H1 (cell line): ENCODE results near the gene CPLX1. TPM values are rescaled to one million over a fixed set of nuclear protein-coding genes. Genes with fewer than 3 reads are reported as not detected.

ENCODE experiments used
- CTCF ChIA-PET: fragments of 300-600 bp; sonication (Branson Sonifier 250); formaldehyde crosslinking; loops from one replicate; lab custom pipeline; 2021; ENCODE audit not compliant: partially characterized antibody; lab: Charles Lee
- POLR2A ChIA-PET: fragments of 300-600 bp; sonication (Branson Sonifier 250); formaldehyde crosslinking; loops from one replicate; lab custom pipeline; 2021; ENCODE audit warnings: inconsistent platforms; ENCODE audit not compliant: partially characterized antibody; lab: Charles Lee
- DNase-seq, 2 experiments: peaks; one replicate each; pipeline versions ENCODE4 v3.0.0 to v3.0.0-alpha.2; 2010 to 2022; ENCODE audit warnings: low spot score in 2 of 2, low read depth in 1 of 2, mixed read lengths in 1 of 2
- FAIRE-seq: peaks from 2 replicates; lab custom pipeline; 2011; peaks lifted over from hg19 to GRCh38; lab: Jason Lieb, UNC
- H2AFZ ChIP-seq: 2 replicates; pipeline ENCODE4 v1.8.1; 2012; ENCODE audit warnings: low read length, inconsistent platforms
- H2AK5ac ChIP-seq: 2 replicates; pipeline ENCODE4 v1.6.1; 2013; ENCODE audit warnings: low read depth, low read length
- H2BK120ac ChIP-seq: replicated peaks from 2 replicates; pipeline ENCODE3; 2013; ENCODE audit warnings: low read depth, low read length, inconsistent platforms
- H2BK12ac ChIP-seq: 2 replicates; pipeline ENCODE4 v1.6.1; 2013; ENCODE audit warnings: low read depth, low read length
- H2BK15ac ChIP-seq: 2 replicates; pipeline ENCODE4 v1.6.1; 2013; ENCODE audit warnings: low read length
- H2BK20ac ChIP-seq: 2 replicates; pipeline ENCODE4 v1.6.1; 2013; ENCODE audit warnings: low read length
- H2BK5ac ChIP-seq: 2 replicates; pipeline ENCODE4 v1.6.1; 2013; ENCODE audit warnings: low read depth, low read length
- H3K14ac ChIP-seq: 2 replicates; pipeline ENCODE4 v1.6.1; 2013; ENCODE audit warnings: inconsistent platforms; ENCODE audit not compliant: insufficient read length
- H3K18ac ChIP-seq: 2 replicates; pipeline ENCODE4 v1.6.1; 2013; ENCODE audit warnings: low read length; ENCODE audit errors: extremely low read depth
- H3K23ac ChIP-seq: 2 replicates; pipeline ENCODE4 v1.6.1; 2013; ENCODE audit warnings: inconsistent platforms; ENCODE audit not compliant: insufficient read length
- H3K23me2 ChIP-seq: 2 replicates; pipeline ENCODE4 v1.6.1; 2013; ENCODE audit warnings: low read depth, low read length
- H3K27ac ChIP-seq: 2 replicates; pipeline ENCODE4 v1.6.1; 2011; ENCODE audit warnings: low read depth, low read length, inconsistent platforms
- H3K27me3 ChIP-seq, 4 experiments: replicated peaks in 1 of 4; 1 replicate in 1 of 4; 2 replicates in 3 of 4; pipeline versions ENCODE4 v1.6.1 to v1.8.1; 2011 to 2013; ENCODE audit warnings: low read length in 3 of 4, mild to moderate bottlenecking in 3 of 4, inconsistent platforms in 2 of 4, mixed read lengths in 2 of 4, moderate library complexity in 1 of 4; ENCODE audit not compliant: control insufficient read depth in 3 of 4, insufficient read depth in 3 of 4; ENCODE audit errors: extremely low read depth in 1 of 4
- H3K36me3 ChIP-seq, 4 experiments: 2 replicates each; pipeline versions ENCODE4 v1.6.1 to v1.8.1; 2011 to 2013; ENCODE audit warnings: mild to moderate bottlenecking in 4 of 4, low read length in 3 of 4, moderate library complexity in 2 of 4, control low read depth in 1 of 4, inconsistent platforms in 1 of 4; ENCODE audit not compliant: insufficient read depth in 4 of 4, control insufficient read depth in 2 of 4
- H3K4ac ChIP-seq: replicated peaks from 2 replicates; pipeline ENCODE3; 2013; ENCODE audit warnings: low read length, low read depth, mixed read lengths, inconsistent platforms; ENCODE audit not compliant: insufficient read length
- H3K4me1 ChIP-seq, 4 experiments: replicated peaks in 1 of 4; 1 replicate in 1 of 4; 2 replicates in 3 of 4; pipeline versions ENCODE4 v1.6.1 to v1.8.1; 2011 to 2013; ENCODE audit warnings: low read length in 3 of 4, inconsistent platforms in 2 of 4, mixed read lengths in 1 of 4; ENCODE audit not compliant: insufficient read depth in 4 of 4, control insufficient read depth in 3 of 4
- H3K4me2 ChIP-seq, 2 experiments: 2 replicates each; pipeline versions ENCODE4 v1.6.1 to v1.8.1; 2011 to 2013; ENCODE audit warnings: low read depth in 2 of 2, low read length in 2 of 2, control low read depth in 1 of 2, inconsistent platforms in 1 of 2, mild to moderate bottlenecking in 1 of 2; ENCODE audit not compliant: insufficient read depth in 1 of 2
- H3K4me3 ChIP-seq, 4 experiments: fragments of 200-600, 300-600 bp in 1 of 4; sonication (generic), shearing (Covaris generic), sonication (Bioruptor Twin) in 1 of 4; 2 replicates each; pipeline versions ENCODE4 v1.5.1 to v1.8.1; 2011 to 2016; ENCODE audit warnings: low read length in 4 of 4, low read depth in 3 of 4, control low read depth in 2 of 4, inconsistent platforms in 2 of 4, mild to moderate bottlenecking in 2 of 4, mixed read lengths in 1 of 4, moderate library complexity in 1 of 4; ENCODE audit not compliant: insufficient read depth in 2 of 4; ENCODE audit errors: extremely low read depth in 1 of 4
- H3K56ac ChIP-seq: replicated peaks from 2 replicates; pipeline ENCODE3; 2013; ENCODE audit warnings: low read depth, mild to moderate bottlenecking, mixed read lengths, low read length, inconsistent platforms; ENCODE audit not compliant: insufficient read length
- H3K79me1 ChIP-seq: 2 replicates; pipeline ENCODE4 v1.6.1; 2013; ENCODE audit warnings: low read depth, low read length, control low read depth
- H3K79me2 ChIP-seq, 2 experiments: 2 replicates each; pipeline versions ENCODE4 v1.6.1 to v1.8.1; 2012 to 2013; ENCODE audit warnings: low read length in 2 of 2, mild to moderate bottlenecking in 2 of 2, inconsistent platforms in 1 of 2; ENCODE audit not compliant: insufficient read depth in 2 of 2, control insufficient read depth in 1 of 2
- H3K9ac ChIP-seq, 4 experiments: replicated peaks in 1 of 4; 1 replicate in 1 of 4; 2 replicates in 3 of 4; pipeline versions ENCODE4 v1.6.1 to v1.8.1; 2011 to 2013; ENCODE audit warnings: low read depth in 3 of 4, low read length in 3 of 4, control low read depth in 2 of 4, mild to moderate bottlenecking in 2 of 4, moderate library complexity in 2 of 4, inconsistent platforms in 1 of 4; ENCODE audit errors: extremely low read depth in 1 of 4
- H3K9me3 ChIP-seq, 2 experiments: 2 replicates each; pipeline versions ENCODE4 v1.6.1 to v1.8.1; 2012 to 2013; ENCODE audit warnings: mild to moderate bottlenecking in 2 of 2, moderate library complexity in 2 of 2, control low read depth in 1 of 2, inconsistent platforms in 1 of 2, low read depth in 1 of 2, low read length in 1 of 2, mixed read lengths in 1 of 2; ENCODE audit not compliant: insufficient read depth in 2 of 2
- H4K20me1 ChIP-seq, 2 experiments: replicated peaks in 1 of 2; 2 replicates each; pipeline versions ENCODE3 to v1.8.1; 2011 to 2013; ENCODE audit warnings: inconsistent platforms in 2 of 2, low read length in 2 of 2, mild to moderate bottlenecking in 1 of 2; ENCODE audit not compliant: insufficient read depth in 2 of 2, control insufficient read depth in 1 of 2
- H4K5ac ChIP-seq: 2 replicates; pipeline ENCODE4 v1.6.1; 2013; ENCODE audit warnings: low read length, low read depth, mixed read lengths, inconsistent platforms; ENCODE audit not compliant: insufficient read length
- H4K8ac ChIP-seq: 2 replicates; pipeline ENCODE4 v1.8.0; 2013; ENCODE audit warnings: mild to moderate bottlenecking, moderate library complexity, low read length, inconsistent platforms; ENCODE audit not compliant: insufficient read depth; ENCODE audit errors: extremely low read depth
- H4K91ac ChIP-seq: replicated peaks from 2 replicates; pipeline ENCODE3; 2013; ENCODE audit warnings: low read length, mixed read lengths, inconsistent platforms; ENCODE audit not compliant: insufficient read length
- ASH2L ChIP-seq: fragments of 200-600, 300-600 bp; sonication (generic); IDR thresholded peaks from one replicate; pipeline ENCODE4 v1.7.1; 2017; ENCODE audit warnings: low read length
- BCL11A ChIP-seq, 2 experiments: IDR thresholded peaks; one replicate each; pipeline ENCODE4 v1.6.1; 2011; ENCODE audit warnings: low read depth in 2 of 2, low read length in 2 of 2, mild to moderate bottlenecking in 2 of 2
- CBX5 ChIP-seq: fragments of 300-800, 300-1000 bp; sonication (generic); IDR thresholded peaks from 2 replicates; pipeline ENCODE4 v1.7.1; 2016; ENCODE audit warnings: antibody characterized with exemption, low read length, low read depth
- CBX8 ChIP-seq: fragments of 300-800, 300-1000 bp; sonication (generic); IDR thresholded peaks from 2 replicates; pipeline ENCODE4 v1.7.1; 2016; ENCODE audit warnings: low read depth, low read length, borderline replicate concordance
- CHD2 ChIP-seq: IDR thresholded peaks from 2 replicates; pipeline ENCODE4 v1.6.1; 2012; ENCODE audit warnings: low read length, improper control_type of control experiment
- EGR1 ChIP-seq: IDR thresholded peaks from 2 replicates; pipeline ENCODE4 v1.6.1; 2011; ENCODE audit warnings: low read depth, low read length, borderline replicate concordance
- GABPA ChIP-seq: IDR thresholded peaks from 2 replicates; pipeline ENCODE4 v1.6.1; 2011; ENCODE audit warnings: mild to moderate bottlenecking, low read length, moderate library complexity, borderline replicate concordance; ENCODE audit not compliant: insufficient read depth
- GTF2F1 ChIP-seq: IDR thresholded peaks from 2 replicates; pipeline ENCODE4 v1.6.1; 2012; ENCODE audit warnings: low read depth, low read length, improper control_type of control experiment, borderline replicate concordance
- JUN ChIP-seq: IDR thresholded peaks from 2 replicates; pipeline ENCODE4 v1.6.1; 2011; ENCODE audit warnings: low read depth, mild to moderate bottlenecking, improper control_type of control experiment, low read length
- JUND ChIP-seq: IDR thresholded peaks from 2 replicates; pipeline ENCODE4 v1.6.1; 2011; ENCODE audit warnings: mild to moderate bottlenecking, improper control_type of control experiment, low read length
- PHF8 ChIP-seq: fragments of 200-600 bp; sonication (generic); conservative IDR thresholded peaks from 2 replicates; pipeline ENCODE4 v1.7.1; 2012; ENCODE audit warnings: low read depth, mild to moderate bottlenecking, inconsistent platforms, low read length, moderate library complexity
- POLR2AphosphoS5 ChIP-seq: IDR thresholded peaks from 2 replicates; pipeline ENCODE4 v1.6.1; 2011; ENCODE audit warnings: low read depth, low read length
- RFX5 ChIP-seq: IDR thresholded peaks from 2 replicates; pipeline ENCODE4 v1.6.1; 2011; ENCODE audit warnings: low read depth, low read length, improper control_type of control experiment, borderline replicate concordance
- SP1 ChIP-seq: IDR thresholded peaks from 2 replicates; pipeline ENCODE4 v1.6.1; 2011; ENCODE audit warnings: low read depth, low read length
- SRF ChIP-seq: IDR thresholded peaks from 2 replicates; pipeline ENCODE4 v1.6.1; 2011; ENCODE audit warnings: mild to moderate bottlenecking, low read depth, low read length, moderate library complexity
- TAF1 ChIP-seq: IDR thresholded peaks from 2 replicates; pipeline ENCODE4 v1.6.1; 2011; ENCODE audit warnings: mild to moderate bottlenecking, low read depth, low read length
- WGBS, 2 experiments: shearing (Covaris generic) in 1 of 2; methylation state at CpG; one replicate each; pipeline versions ENCODE4 v1.1.6 to v1.1.7; 2013 to 2015; ENCODE audit warnings: low lambda C conversion rate in 2 of 2, mixed read lengths in 2 of 2, inconsistent platforms in 1 of 2, low coverage in 1 of 2, missing lambda C conversion rate in 1 of 2; ENCODE audit not compliant: insufficient replicate concordance in 2 of 2, insufficient coverage in 1 of 2, insufficient read length in 1 of 2; ENCODE audit errors: extremely low coverage in 1 of 2, missing lambda C conversion rate in 1 of 2; 5-methylcytosine and 5-hydroxymethylcytosine counted together
- polyA plus RNA-seq, 7 experiments: library from polyadenylated mRNA; depleted of rRNA in 3 of 7; stranded (reverse) in 5 of 7; unstranded in 2 of 7; fragments of >200 nt in 5 of 7; fragments of 200-250 nt in 2 of 7; gene quantifications; 1 replicate in 5 of 7; 2 replicates in 1 of 7; 4 replicates in 1 of 7; pipeline versions ENCODE4 v1.2.1 to v1.2.3, GENCODE V29; 2011 to 2013; ENCODE audit warnings: missing spikeins in 2 of 7, mixed read lengths in 2 of 7
- total RNA-seq: library from RNA; stranded (reverse); fragmentation: NEBNext Ultra II Directional; extraction: Animal tissue kit (Norgen Biotek cat#: 25700); gene quantifications from 2 replicates; pipeline ENCODE4 v1.2.1, GENCODE V29; 2021

CPLX1 gene
- total and polyA plus RNA-seq, 2 of the 8 experiments (the other 6 are each of a cell fraction or from before 2014, with no cell fraction given) = 0.32 to 0.56 TPM

DNA sequence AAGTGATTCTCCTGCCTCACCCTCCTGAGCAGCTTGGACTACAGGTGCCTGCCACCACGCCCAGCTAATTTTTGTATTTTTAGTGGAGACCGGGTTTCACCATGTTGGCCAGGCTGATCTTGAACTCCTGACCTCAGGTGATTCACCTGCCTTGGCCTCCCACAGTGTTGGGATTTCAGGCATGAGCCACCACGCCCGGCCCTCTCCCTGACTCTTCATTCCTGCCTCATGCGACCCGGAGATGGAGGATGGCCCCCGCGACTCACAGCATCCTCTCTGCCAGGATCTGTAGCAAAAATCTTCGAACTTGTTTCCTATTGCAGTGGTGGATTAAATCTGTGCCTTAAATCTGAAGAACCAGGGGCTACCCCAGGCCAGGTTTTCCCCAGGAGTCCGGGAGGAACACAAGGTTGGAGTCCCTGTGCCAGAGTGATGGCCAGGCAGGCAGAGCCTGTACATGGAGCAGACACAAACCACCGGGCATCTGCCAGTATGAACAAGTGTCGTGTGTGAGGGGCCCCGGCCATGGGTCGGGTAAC is 11.5 kb downstream of the CPLX1 start:
- FAIRE-seq = no peak
- no peak overlapping the region for H2BK12ac ChIP-seq
- H4K91ac ChIP-seq = no peak overlapping the region
- no peak overlapping the region for H3K56ac ChIP-seq
- H4K20me1 ChIP-seq = peaks cover 0 to 2% of the 10 kb centered on the region in 2 experiments
- WGBS, 2 experiments = 89% methylated on average over 14 of the region's 14 CpGs; no CpG with 5 or more reads in 1 of the 2 experiments
- no peak for DNase-seq
- ChIA-PET POLR2A (no interaction called here), CTCF (interaction anchor here (0.7 to 3.6 kb wide), 13 partner anchors 9 to 836 kb away, joined by 3 to 13 read pairs (median 3); no protein-coding TSS in a partner anchor)
- H3K9ac ChIP-seq = no peak overlapping the region
- H4K5ac ChIP-seq = no peak overlapping the region
- no peak overlapping the region for H2AFZ ChIP-seq
- peaks cover 7 to 77% (median 43%) of the 10 kb centered on the region in 4 experiments for H3K27me3 ChIP-seq
- no peak overlapping the region for H4K8ac ChIP-seq
- H2BK120ac ChIP-seq = no peak overlapping the region
- no peaks in the 10 kb centered on the region for H3K79me1 ChIP-seq
- no peak overlapping the region for H3K4me2 ChIP-seq
- no peaks in the 10 kb centered on the region for H3K4me1 ChIP-seq
- no peak overlapping the region for H2BK20ac ChIP-seq
- no peaks in the 10 kb centered on the region for H3K36me3 ChIP-seq
- H3K23me2 ChIP-seq = no peaks in the 10 kb centered on the region
- no peak overlapping the region for H2BK15ac ChIP-seq
- H2BK5ac ChIP-seq = no peak overlapping the region
- H3K14ac ChIP-seq = no peak overlapping the region
- H3K4ac ChIP-seq = no peak overlapping the region
- H3K27ac ChIP-seq = no peak overlapping the region
- H3K9me3 ChIP-seq = no peaks in the 10 kb centered on the region; a peak in 1 of 4 replicates
- H3K18ac ChIP-seq = no peak overlapping the region
- no peak overlapping the region for H3K23ac ChIP-seq
- H3K79me2 ChIP-seq = no peaks in the 10 kb centered on the region
- no peak overlapping the region for H3K4me3 ChIP-seq
- H2AK5ac ChIP-seq = no peak overlapping the region
- TF ChIP-seq CBX8 (no peak), EGR1 (no peak), CBX5 (no peak), SP1 (no peak), JUN (no peak), TAF1 (no peak), SRF (no peak), JUND (no peak), GTF2F1 (no peak), POLR2AphosphoS5 (no peak), BCL11A (IDR thresholded peaks at IDR 0.05; ENCODE audit: low read depth in 2 of 2, low read length in 2 of 2) (no peak), ASH2L (no peak), CHD2 (no peak), RFX5 (no peak), PHF8 (no peak), GABPA (no peak)
